GM12874 (cell line): Measurements from ENCODE around the gene DNAJC19.

Experiments
- TF ChIP-seq, protein P1 (sequence below): IDR thresholded peaks from 2 replicates; pipeline ENCODE4 v1.5.1; 2011; ENCODE audit warnings: low read depth, mild to moderate bottlenecking, control low read depth, low read length, moderate library complexity; ENCODE audit not compliant: insufficient read depth

The DNAJC19 gene

DNA sequence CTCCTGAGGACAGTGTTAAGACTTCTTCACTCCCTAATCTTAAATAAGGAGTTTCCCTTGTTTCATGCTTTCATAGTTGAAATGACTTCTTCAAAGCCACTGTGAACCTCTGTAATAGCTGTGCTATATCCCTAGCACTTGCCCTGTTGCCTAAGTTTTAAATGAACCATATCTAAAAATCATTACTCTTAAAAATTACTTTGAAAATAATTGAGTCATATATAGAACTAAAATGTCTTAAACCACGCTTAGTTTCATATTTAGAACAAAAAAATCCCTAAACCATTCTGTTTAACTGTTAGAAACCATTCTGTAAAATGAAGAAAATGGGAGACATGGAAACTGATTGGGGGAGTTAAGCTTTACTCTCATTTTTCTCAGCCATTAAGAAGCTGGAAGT is 29.8 kb downstream of the DNAJC19 start:
- TF ChIP-seq, protein P1, sequence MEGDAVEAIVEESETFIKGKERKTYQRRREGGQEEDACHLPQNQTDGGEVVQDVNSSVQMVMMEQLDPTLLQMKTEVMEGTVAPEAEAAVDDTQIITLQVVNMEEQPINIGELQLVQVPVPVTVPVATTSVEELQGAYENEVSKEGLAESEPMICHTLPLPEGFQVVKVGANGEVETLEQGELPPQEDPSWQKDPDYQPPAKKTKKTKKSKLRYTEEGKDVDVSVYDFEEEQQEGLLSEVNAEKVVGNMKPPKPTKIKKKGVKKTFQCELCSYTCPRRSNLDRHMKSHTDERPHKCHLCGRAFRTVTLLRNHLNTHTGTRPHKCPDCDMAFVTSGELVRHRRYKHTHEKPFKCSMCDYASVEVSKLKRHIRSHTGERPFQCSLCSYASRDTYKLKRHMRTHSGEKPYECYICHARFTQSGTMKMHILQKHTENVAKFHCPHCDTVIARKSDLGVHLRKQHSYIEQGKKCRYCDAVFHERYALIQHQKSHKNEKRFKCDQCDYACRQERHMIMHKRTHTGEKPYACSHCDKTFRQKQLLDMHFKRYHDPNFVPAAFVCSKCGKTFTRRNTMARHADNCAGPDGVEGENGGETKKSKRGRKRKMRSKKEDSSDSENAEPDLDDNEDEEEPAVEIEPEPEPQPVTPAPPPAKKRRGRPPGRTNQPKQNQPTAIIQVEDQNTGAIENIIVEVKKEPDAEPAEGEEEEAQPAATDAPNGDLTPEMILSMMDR: no peak

DNA sequence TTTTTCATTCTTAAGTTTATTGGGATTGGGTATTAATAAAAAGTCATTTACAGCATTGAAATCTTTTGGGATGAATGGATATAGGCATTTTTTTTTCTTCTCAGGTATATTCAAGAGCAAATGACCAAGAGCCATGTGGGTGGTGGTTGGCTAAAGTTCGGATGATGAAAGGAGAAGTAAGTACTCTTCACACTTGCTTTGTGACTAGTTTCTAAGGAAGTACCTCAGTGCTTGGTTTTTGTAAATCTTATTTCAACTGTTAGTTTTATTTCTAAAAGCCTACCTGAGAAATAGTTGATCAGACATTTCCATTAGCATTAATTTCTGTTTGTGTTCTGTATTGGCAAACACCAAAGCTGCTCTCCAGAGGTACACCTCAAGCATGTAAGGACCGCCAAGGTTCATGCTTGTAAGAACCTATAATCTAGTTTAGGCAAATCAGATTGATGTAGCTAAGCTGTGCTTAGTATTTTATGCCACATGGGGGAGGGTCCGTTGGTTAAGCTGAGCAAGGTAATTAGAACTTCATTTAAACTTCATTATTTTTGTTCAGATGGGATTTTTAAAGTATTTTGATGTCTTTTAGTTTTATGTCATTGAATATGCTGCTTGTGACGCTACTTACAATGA is 41.7 kb downstream of the DNAJC19 start:
- TF ChIP-seq, protein P1: no peak

DNA sequence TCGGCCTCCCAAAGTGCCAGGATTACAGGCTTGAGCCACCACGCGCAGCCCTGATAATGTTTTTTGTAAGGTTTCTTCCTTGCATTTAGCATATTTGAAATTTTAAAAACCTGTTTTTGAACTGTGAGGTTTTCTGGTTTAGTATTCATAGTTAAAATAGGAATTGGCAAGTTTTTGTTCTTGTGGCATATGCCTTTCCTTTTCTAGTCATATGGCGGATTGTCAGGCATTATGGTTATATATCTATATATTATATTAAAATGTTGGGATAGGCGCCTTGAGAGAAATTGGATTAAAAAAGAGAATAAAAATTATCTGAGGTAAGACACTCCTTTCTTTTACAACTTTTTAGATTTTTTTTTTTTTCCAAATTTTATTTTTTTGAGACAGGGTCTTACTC is 48.7 kb downstream of the DNAJC19 start:
- TF ChIP-seq, protein P1: no peak

DNA sequence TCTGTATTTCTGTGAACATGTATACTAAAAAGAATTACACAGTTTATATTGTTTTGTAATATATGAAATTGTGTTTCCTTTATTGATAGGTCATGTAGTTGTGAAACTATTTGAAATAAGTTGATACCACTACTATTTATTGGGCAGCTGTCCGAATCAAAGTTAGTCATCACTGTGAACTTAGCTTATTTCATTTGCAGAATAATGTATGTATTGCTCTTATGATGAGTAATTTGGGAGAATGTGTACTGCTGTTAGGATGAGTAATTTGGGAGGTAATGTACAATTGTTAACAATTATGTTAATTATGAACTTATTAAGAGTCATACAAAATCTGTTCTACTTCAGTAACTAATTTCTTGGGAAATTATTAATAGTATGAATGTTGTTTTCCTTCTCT is 54.9 kb downstream of the DNAJC19 start:
- TF ChIP-seq, protein P1: no peak
